Upper lobe of left lung (tissue), 6 donors: ENCODE measurements around the gene GSTT2B. TPM values are rescaled to one million over a fixed set of nuclear protein-coding genes. Genes with fewer than 3 reads are reported as not detected.
"Not testable (repeated sequence)": the region's sequence is repeated elsewhere in the genome, so short reads cannot be mapped to it uniquely, and the experiment has no call there.

Experiments
- ATAC-seq, 2 donors: fragments of 200-7000 bp; cut with Tn5 transposase; one replicate each; pipeline ENCODE4 v1.9.1; 2022; ENCODE audit warnings: mild to moderate bottlenecking in 2 of 2, moderate library complexity in 2 of 2; ENCODE audit not compliant: low FRiP score in 2 of 2
- DNase-seq, 2 donors: peaks; one replicate each; pipeline ENCODE4 v3.0.0-alpha.2; 2019 to 2020
- H3K27ac ChIP-seq, 4 donors: fragments of 200-600 bp; sonication (generic); one replicate each; pipeline ENCODE4 v1.5.1; 2016 to 2019
- H3K27me3 ChIP-seq, 4 donors: fragments of 200-600 bp; sonication (generic); one replicate each; pipeline ENCODE4 v1.5.1; 2017 to 2019
- H3K36me3 ChIP-seq, 4 donors: fragments of 200-600 bp; sonication (generic); one replicate each; pipeline ENCODE4 v1.5.1; 2016 to 2019
- H3K4me1 ChIP-seq, 4 donors: fragments of 200-600 bp; sonication (generic); one replicate each; pipeline ENCODE4 v1.5.1; 2018 to 2019
- H3K4me3 ChIP-seq, 4 donors: fragments of 200-600 bp; sonication (generic); one replicate each; pipeline ENCODE4 v1.5.1; 2017 to 2019; ENCODE audit warnings: mild to moderate bottlenecking in 2 of 4, moderate library complexity in 1 of 4
- H3K9me3 ChIP-seq, 4 donors: fragments of 200-600 bp; sonication (generic); one replicate each; pipeline ENCODE4 v1.5.1; 2018 to 2019
- EP300 ChIP-seq, 4 donors: sonication (generic); formaldehyde crosslinking; IDR thresholded peaks; one replicate each; pipeline ENCODE4 v1.5.1; 2017; ENCODE audit warnings: antibody characterized with exemption in 4 of 4, control low read depth in 2 of 4
- POLR2A ChIP-seq, 4 donors: fragments of 450-650 bp; IDR thresholded peaks; one replicate each; pipeline ENCODE4 v1.5.1; 2016 to 2017; ENCODE audit warnings: antibody characterized with exemption in 4 of 4, mild to moderate bottlenecking in 2 of 4
- POLR2AphosphoS5 ChIP-seq, 2 donors: sonication (generic); formaldehyde crosslinking; IDR thresholded peaks; one replicate each; pipeline ENCODE4 v1.5.1; 2017; ENCODE audit warnings: antibody characterized with exemption in 2 of 2
- WGBS, 2 donors: methylation state at CpG; one replicate each; pipeline ENCODE4 v1.1.5; 2017 to 2018; 5-methylcytosine and 5-hydroxymethylcytosine counted together
- total RNA-seq, 6 donors: library from RNA; depleted of rRNA in 4 of 6; stranded (reverse); fragments of >200 nt in 4 of 6; gene quantifications; one replicate each; pipeline versions ENCODE4 v1.1.0 to v1.2.1, GENCODE V29; 2016 to 2021
- TF ChIP-seq, protein P1 (sequence below), 6 experiments: fragments of 450-650 bp in 4 of 6; fragments of 200-600 bp in 2 of 6; sonication (generic) in 2 of 6; IDR thresholded peaks; one replicate each; pipeline ENCODE4 v1.5.1; 2016 to 2019; ENCODE audit warnings: antibody characterized with exemption in 6 of 6
- donor health status: DM: no; HTN: no; CAD: no; lungs with moderate emphysema.
- donor health status: DM: no; HTN: yes; CAD: no; lungs with severe emphysema.

The GSTT2B gene
- total RNA-seq, 6 donors from 2014 or later, result 1.9 to 19.8 (median 7.5) TPM

DNA sequence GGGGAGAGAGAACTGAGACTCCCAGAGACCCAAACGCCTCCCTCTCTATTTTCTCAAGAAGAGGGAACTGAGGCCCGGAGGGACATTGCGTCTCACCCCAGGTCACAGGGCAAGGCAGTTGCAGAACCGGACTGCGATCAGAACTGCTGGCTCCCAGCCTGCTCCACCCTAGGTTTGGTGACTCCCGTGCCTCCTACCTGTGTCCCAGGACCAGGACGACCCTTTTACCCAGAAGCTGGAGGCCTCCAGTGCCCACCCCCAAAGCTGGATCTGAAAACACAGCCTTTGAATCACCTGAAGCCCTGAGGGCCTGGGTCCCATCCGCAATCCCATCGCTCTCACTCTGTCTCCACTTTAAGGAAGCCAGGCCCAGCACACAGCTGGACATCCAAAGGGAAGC lies 42.9 kb upstream of the GSTT2B start:
- DNase-seq (no peak), ATAC-seq (no peak)
- TF ChIP-seq, protein P1, sequence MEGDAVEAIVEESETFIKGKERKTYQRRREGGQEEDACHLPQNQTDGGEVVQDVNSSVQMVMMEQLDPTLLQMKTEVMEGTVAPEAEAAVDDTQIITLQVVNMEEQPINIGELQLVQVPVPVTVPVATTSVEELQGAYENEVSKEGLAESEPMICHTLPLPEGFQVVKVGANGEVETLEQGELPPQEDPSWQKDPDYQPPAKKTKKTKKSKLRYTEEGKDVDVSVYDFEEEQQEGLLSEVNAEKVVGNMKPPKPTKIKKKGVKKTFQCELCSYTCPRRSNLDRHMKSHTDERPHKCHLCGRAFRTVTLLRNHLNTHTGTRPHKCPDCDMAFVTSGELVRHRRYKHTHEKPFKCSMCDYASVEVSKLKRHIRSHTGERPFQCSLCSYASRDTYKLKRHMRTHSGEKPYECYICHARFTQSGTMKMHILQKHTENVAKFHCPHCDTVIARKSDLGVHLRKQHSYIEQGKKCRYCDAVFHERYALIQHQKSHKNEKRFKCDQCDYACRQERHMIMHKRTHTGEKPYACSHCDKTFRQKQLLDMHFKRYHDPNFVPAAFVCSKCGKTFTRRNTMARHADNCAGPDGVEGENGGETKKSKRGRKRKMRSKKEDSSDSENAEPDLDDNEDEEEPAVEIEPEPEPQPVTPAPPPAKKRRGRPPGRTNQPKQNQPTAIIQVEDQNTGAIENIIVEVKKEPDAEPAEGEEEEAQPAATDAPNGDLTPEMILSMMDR (IDR thresholded peaks at IDR 0.05), result no peak
- no peak for TF ChIP-seq POLR2A (IDR thresholded peaks at IDR 0.05)
- no peak for TF ChIP-seq POLR2AphosphoS5 (IDR thresholded peaks at IDR 0.05)
- no peak for TF ChIP-seq EP300 (IDR thresholded peaks at IDR 0.05)
- H3K27ac ChIP-seq, result no peak overlapping the region
- no peaks in the 10 kb centered on the region for H3K9me3 ChIP-seq
- H3K27me3 ChIP-seq, result no peaks in the 10 kb centered on the region
- WGBS, 2 donors, result 80 to 85% methylated on average over 9 of the region's 9 CpGs
- no peak overlapping the region for H3K4me3 ChIP-seq
- no peaks in the 10 kb centered on the region for H3K36me3 ChIP-seq
- H3K4me1 ChIP-seq, result no peaks in the 10 kb centered on the region

DNA sequence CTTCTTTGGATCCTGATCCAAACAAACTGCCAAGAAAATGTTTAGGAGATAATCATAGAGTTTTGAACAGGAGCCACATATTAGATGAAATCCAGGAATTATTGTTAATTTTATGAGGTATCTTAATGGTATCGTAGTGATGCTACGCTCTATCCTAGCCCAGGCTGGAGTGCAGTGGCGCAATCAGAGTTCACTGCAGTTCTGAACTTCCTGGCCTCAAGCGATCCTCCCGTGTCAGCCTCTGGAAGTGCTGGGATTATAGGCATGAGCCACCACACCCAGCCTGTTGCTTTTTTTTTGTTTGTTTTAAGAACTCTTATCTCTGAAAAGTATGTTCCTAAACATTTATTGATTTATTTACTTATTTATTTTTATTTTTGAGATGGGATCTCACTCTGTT lies 41.9 kb upstream of the GSTT2B start:
- TF ChIP-seq EP300 (IDR thresholded peaks at IDR 0.05), result no peak
- TF ChIP-seq POLR2AphosphoS5 (IDR thresholded peaks at IDR 0.05), result no peak
- no peak for TF ChIP-seq POLR2A (IDR thresholded peaks at IDR 0.05)
- TF ChIP-seq, protein P1 (IDR thresholded peaks at IDR 0.05), result no peak
- Histone ChIP-seq H3K4me3 (no peak overlapping the region), H3K36me3 (no peaks in the 10 kb centered on the region), H3K4me1 (no peaks in the 10 kb centered on the region), H3K27ac (no peak overlapping the region), H3K27me3 (no peaks in the 10 kb centered on the region), H3K9me3 (no peaks in the 10 kb centered on the region)
- DNase-seq (no peak), ATAC-seq (no peak)
- WGBS, 2 donors, result 73 to 82% methylated on average over 5 of the region's 5 CpGs

DNA sequence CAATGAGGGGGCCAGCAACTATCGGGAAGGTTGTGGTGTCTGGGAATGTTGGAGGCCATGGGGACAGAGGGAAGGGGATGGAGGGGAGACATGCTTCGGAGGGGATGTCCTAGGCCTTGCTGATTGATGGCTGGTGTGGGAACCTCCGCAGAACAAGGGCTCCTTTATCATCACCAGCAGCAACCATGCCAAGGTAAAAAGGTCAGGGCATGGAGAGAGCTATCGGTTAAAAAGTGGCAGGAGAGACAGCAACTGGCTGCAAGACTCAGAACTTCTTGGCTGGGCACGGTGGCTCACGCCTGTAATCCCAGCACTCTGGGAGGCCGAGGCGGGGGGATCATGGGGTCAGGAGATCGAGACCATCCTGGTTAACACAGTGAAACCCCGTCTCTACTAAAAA lies 41.3 kb upstream of the GSTT2B start:
- ATAC-seq (no peak), DNase-seq (no peak)
- WGBS, 2 donors, result 89 to 93% methylated on average over 10 of the region's 10 CpGs
- Histone ChIP-seq H3K36me3 (no peaks in the 10 kb centered on the region), H3K9me3 (no peaks in the 10 kb centered on the region), H3K27me3 (no peaks in the 10 kb centered on the region), H3K4me1 (no peaks in the 10 kb centered on the region), H3K4me3 (no peak overlapping the region), H3K27ac (no peak overlapping the region)
- TF ChIP-seq, protein P1 (IDR thresholded peaks at IDR 0.05), result no peak
- no peak for TF ChIP-seq EP300 (IDR thresholded peaks at IDR 0.05)
- TF ChIP-seq POLR2A (IDR thresholded peaks at IDR 0.05), result no peak
- TF ChIP-seq POLR2AphosphoS5 (IDR thresholded peaks at IDR 0.05), result no peak

DNA sequence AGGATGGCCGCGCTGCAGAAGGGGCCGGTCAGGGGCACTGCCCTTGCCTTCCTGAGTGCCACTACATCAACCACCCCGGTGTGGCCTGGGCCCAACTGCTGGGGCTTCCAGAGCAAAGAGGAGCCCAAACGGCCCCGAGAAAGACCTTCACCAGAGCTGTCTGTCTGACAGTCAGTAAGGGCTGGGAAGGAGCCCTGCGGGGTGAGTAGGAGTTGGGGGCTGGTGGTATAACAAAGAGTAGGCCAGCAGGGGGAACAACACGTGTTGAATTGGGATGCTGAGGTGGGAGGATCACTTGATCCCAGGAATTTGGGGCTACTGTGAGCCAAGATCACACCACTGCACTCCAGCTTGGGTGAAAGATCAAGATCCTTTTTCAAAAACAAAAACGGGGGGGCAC lies 40.3 kb upstream of the GSTT2B start:
- Histone ChIP-seq H3K4me1 (no peaks in the 10 kb centered on the region), H3K27ac (no peak overlapping the region), H3K27me3 (no peaks in the 10 kb centered on the region), H3K36me3 (no peaks in the 10 kb centered on the region), H3K9me3 (no peaks in the 10 kb centered on the region), H3K4me3 (no peak overlapping the region)
- 74 to 87% methylated on average over 6 to 9 of the region's 9 CpGs for WGBS, 2 donors
- DNase-seq (peak in 1 of 2 donors; percentile 62), ATAC-seq (no peak)
- no peak for TF ChIP-seq POLR2AphosphoS5 (IDR thresholded peaks at IDR 0.05)
- no peak for TF ChIP-seq EP300 (IDR thresholded peaks at IDR 0.05)
- no peak for TF ChIP-seq POLR2A (IDR thresholded peaks at IDR 0.05)
- TF ChIP-seq, protein P1 (IDR thresholded peaks at IDR 0.05), result no peak

DNA sequence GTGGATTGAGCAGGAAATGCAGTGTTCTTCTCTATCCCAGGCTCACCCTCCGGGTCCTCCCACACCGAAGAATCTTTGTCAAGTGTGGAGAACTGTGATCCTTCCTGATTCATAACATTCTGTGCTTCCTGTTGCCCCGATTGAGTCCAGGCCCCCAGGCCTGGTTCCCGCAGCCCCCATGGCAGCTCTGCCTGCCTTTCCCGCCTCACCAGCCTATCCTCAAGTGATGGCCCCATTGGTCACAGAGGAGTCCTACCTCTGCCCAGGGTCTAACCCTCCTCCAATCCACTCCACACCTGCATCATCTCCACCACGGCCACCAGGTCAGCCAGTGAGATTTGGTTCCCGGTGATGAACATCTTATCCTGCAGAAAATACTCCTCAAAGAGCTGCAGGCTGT lies 38.8 kb upstream of the GSTT2B start:
- not testable (repeated sequence) for H3K27me3 ChIP-seq, H3K9me3 ChIP-seq, H3K4me1 ChIP-seq, DNase-seq, H3K27ac ChIP-seq, H3K4me3 ChIP-seq, H3K36me3 ChIP-seq
- 80 to 87% methylated on average over 7 of the region's 7 CpGs for WGBS, 2 donors
- ATAC-seq, result peak in 1 of 2 donors; percentile 47
